GM19397 (cell line): ENCODE results near the gene RGS6.

Source experiments
- ATAC-seq: cut with Tn5 transposase; IDR thresholded peaks from one replicate; pipeline ENCODE4 v1.9.1; 2021; ENCODE audit warnings: mild to moderate bottlenecking, moderate library complexity; ENCODE audit not compliant: unreplicated experiment

RGS6 gene

DNA sequence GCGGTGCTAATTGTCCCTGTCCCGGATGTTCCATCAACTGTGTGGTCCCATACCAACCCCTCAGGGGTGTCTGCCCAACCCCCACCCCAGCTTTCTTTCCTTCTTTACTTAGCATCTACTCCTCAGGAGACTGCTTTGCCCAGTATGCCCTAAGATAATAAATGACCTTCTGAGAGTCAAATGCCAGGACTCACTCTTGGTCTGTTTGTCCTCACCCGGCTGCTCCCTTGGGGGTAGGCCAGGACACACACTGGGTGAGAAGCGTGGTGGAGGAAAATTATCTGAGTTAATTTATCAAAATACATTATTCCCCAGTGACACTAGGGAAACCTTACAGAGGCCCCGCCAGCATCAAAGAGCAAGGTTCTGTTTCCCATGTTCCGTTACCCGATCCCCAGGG lies 457.0 kb downstream of the RGS6 start:
- ATAC-seq, result no peak

DNA sequence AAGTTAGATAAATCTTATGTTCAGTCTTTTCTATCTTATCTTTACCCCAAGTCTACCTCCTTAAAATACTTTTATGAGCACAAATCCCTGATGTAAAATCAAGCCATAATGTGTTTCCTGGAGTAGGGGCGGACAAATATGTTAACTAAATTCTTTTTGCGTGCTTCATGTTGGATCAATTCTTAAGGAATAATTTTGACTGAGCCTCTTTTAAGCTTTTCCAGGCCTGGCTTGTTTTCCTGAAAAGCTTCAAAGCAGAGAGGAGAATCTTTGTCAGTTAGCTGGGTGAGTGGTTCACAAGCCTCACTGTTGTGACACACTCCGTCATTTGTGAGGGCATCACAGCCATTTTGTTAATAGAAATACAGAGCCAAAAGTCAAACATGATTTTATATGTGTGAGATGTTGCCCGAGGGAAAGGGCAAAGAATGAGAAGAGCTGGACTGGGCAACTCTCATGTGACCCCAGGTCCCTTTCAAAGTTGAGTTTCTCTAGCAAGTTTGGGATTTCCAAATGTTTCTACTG lies 468.9 kb downstream of the RGS6 start:
- ATAC-seq, result no peak

DNA sequence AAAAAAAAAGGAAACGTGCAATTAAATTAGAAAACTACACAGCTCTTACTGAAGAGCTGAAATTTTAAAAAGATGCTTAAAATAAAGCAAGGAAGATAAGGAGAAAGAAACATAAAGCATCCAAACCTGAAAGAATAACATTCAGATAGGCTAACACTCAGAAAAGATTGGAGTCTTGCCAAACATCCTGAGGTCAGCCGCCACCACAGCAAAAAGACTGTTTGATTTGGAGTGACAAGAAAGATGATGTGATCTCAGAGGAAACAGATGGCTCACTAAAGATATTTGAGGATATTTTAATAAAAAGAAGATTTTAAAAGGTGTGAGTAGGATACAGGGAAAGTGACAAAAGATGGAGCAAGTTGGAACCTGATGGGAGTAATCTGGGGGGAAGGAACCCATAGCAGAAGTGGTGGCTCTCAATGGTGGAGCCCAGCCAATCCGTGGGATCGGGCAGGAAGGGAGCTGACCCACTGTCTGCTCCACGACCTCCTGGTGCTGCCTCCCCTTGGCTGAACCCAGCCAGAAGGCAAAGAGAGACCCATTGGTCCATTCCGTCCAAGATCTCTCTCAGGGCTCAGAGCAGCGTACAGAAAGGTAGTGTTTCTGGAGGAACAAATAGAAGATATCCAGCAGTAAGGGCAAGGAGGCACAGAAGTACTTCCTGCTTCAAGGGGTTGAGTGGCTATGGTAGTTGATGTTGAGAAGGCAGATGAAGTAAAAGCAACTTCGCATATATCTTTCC lies 469.6 kb downstream of the RGS6 start:
- no peak for ATAC-seq

DNA sequence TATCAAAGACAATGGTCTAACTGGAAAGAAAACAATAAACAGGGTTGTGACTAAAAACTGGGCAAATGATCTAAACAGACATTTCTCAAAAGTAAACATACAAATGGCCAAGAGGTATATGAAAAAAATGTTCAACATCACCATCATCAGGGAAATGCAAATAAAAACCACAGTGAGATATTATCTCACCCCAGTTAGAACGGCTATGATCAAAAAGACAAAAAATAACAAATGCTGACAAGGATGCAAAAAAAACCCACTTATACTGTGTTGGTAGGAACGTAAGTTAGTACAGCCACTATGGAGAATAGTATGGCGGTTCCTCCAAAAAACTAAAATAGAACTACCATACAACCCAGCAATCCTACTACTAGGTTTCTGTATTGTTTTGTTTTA lies 470.1 kb downstream of the RGS6 start:
- ATAC-seq, result no peak

DNA sequence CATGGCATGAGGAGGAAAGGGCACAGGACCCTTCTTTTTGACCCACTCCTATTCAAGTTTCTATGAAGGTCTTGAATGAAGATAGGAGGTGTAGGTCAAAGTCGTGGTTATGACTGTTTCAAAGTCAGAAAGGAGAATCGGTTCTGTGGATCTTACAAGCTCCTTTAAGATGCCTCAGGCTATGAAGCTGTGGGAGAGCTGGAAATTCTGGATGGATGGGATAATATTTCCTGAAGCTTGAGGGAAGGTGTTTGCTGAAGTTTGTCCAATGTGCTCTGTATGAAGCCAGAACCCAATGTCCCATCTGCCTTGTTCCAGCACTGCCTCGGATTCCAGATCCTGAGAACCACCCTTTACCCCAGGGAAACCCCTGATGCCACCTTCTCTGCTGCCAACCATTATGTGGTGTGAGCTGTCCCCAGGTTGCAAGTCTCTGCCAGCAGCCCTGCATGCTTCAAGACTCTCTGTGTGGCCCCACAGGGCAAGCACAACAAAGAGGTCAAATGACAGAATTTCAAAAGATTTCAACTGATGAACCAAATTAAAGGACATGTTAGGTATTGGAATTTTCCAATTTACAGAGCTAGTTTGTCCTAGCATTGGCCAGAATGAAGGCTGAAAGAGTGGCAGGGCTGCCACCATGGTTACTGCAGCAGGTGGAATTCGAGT lies 472.0 kb downstream of the RGS6 start:
- ATAC-seq, result no peak

DNA sequence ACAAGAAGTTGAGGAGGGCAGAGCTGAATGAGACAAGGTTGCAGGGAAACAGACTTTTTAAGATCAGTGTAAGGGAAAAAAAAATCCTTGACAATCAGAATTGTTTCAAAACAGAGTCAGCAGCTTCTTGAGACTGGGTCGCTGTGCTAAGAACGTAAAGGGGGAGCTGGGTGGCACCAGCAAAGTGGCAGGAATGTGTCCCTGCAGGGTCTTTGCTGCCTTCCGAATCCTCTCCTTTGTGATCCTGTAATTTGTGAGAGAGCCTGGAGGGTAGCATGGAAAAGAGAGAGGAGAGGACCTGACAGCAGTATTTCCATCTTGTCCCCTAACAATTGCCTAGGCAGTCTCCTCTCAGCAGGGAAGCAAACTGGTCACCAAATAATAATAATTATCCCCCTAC lies 472.8 kb downstream of the RGS6 start:
- no peak for ATAC-seq

DNA sequence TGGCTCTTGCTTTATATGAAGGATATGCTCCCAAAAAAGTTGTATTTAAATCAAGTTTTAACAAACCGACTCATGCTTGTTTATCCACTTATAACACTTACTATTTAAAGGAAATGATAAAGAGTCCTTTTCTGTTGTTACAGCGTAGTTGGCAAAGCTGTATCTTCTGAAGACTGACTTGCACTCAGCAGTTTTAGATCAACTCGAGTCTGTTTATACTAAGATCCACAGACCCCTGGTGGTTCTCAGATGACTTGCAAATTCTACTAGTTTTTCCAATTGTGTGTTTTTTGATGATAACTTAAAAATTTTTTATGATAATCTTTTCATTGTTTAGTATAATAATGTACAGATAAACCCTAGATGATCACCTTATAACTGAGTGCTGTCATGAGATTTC lies 475.8 kb downstream of the RGS6 start:
- no peak for ATAC-seq

DNA sequence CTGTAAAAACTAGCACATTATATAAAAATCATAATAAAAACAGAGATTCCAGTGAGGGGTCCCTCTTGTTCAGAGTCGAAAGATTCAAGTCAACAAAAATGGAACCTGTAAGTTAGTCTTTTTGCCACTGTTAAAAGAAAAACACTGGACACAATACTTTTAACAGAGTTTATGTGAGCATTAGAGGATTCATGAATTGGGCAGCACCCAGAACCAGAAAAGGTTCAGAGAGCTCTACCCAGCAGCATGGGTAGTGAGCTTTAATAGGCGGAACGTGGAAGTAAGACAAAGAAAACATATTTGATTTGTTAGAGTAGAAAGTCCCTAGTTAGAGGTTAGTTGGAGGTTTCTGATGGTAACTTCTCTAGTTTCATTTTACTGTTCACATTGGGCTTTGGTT lies 476.8 kb downstream of the RGS6 start:
- no peak for ATAC-seq

DNA sequence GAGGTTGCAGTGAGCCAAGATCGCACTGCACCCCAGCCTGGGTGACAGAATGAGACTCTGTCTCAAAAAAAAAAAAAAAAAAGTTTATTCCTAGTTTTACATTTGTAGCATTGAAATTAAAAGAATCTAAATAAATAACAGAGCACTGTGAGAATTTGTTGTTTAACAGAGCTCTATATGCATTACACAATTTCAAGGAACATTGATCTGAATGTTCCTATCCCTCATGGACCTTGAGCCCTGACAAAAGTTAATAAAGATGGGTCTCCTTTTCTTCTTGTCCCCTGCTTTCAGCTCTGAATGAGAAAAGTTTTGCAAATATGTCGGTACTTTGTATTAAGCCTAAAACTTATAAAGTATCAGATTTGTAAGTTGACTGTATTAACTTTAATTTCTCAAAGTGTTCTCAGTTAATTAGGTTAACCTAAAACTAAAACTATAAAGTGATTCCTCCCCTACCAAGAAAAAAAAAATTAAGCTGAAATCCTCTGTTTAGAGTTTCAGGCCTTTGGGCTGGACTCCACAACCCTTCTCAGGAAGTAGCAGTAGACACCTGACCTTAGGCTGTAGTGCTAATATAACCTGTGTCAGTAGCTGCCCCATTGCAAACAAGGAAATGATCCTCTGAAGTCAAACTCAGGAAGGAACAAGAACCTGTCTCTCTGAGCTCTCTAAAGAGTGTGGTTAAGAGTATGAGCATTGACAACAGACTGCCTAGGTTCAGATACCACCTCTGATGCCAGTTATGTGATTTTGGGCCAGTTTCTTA lies 484.0 kb downstream of the RGS6 start:
- no peak for ATAC-seq

DNA sequence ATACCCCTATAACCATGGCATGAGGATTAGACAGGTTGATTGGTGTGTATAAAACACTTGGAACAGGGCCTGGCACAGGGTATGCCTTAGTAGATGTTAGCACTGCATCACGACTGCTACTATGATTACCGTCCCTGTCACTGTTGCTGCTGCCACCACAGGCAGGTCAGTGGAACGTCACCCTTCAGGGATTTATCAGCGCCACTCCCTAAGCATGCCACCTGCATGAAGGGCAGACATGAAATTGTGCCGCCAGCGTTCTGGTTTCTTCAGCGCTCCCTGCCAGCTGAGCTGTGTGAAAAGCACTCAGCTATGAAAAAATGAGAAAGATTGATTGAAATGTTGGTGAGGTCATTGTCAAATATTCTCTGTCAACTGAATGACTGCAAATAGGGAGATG lies 484.7 kb downstream of the RGS6 start:
- ATAC-seq, result no peak

DNA sequence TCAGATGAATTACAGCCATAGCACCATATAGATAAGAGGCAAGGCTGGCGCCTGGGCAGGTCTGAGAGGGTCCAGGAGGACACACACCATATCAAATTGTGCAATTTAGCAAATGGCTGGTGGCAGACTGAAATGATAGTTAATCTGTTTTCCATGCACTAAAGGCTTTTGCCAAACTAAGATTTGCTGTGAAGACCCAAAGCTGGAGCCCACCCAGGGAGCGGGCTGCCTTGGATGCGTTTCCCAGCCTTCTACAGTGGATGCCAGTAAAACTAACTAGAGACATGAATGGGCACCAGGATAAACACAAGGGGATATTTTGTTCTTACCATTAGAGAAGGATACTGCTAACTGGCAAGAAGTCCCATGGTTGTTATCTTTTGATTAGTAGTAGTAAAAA lies 486.6 kb downstream of the RGS6 start:
- ATAC-seq, result no peak

DNA sequence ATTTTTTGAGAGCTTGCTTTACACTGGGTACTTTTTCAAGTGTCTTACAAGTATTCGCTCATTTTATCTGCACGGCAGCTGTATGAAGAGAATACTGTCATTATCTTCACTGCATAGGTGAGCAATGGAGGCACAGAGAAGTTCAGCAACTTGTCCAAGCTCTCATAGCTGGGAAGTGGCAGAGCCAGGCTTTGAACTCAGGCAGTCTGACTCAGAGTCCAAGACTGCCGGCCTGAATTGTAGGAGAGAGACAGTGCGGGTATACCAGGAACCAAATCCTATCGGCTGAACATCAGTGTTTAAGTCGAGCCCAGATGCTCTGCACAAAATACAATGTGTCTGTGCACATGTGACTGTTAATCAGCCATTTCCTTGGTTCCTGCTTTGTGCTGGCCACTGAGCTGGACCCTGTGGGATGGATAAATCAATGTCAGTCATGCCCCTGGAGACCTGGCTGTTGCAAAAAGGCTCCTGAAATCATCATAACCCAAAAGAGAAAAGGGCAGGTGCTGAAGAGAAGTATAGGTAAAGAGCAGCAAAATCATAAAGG lies 487.1 kb downstream of the RGS6 start:
- ATAC-seq, result no peak

DNA sequence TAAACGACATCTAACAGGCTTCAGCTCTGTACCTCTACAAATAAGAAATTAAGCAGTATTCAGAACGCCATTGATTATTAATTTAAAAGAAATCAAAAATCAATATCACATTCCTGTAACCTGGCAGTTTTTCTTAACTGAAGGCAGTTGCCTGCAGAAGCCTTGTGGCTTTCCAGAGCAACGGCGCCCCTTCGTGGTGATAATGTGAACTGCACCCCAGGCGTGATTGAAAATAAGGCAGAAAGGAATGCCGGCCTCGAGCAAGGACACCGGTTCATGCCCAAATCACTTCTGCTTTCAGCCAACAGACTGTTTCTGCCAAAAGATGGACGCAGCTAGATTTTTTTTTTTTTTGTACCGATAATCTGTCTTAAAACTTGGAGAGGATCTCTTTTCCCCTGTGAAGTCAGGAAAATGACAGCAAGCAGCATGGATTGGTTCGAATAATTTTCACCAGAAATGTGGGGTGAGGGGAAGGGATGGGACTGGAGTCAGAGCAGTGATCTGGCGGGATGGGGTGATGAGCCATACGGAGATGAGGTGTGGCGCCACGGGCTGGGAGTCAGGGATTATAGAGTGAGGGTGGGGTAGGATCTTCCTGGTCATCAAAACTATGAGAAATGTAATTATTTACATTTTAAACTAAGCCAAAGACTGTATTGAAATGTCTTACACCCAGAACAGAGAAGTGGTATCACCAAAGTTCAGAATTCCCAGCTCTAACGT lies 488.7 kb downstream of the RGS6 start:
- ATAC-seq, result no peak

DNA sequence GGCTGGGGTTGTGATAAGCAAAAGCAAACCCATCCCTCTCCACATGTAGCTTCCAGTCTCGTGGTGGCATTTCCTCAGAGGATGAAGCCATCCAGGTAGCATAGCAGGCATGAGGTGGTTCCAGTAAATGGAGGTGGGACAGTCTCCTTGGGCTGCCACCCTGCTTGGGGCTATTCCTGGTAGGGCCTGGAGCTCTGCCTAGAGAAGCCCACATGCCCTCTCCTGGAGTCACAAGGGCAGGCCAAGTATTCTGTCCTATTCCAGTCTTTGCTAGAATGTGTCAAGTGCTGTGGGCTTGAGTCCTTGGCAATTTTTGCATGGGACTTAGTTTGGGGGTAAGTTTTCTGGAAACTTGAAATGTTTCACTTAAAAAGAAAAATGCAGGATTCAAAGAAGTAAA lies 491.7 kb downstream of the RGS6 start:
- no peak for ATAC-seq

DNA sequence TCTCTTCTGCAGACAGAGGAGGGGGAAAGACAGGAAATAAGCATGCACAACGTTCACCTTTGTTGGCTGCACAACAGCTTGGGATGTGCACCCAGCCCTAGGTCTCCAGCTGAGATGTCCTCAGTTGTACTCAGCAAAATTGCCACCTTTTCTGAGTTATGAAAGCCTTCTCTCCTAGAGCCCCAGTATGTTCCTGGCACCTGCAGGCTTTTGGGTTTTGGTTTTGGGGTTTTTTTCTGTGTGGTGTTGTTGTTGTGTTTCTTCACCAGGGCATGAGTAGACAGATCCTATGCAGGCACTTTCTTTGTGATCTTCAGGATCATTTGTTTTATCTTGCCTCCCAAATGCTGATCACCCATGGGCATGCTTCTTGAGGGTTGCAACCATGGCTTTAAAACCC lies 498.2 kb downstream of the RGS6 start:
- ATAC-seq, result no peak

DNA sequence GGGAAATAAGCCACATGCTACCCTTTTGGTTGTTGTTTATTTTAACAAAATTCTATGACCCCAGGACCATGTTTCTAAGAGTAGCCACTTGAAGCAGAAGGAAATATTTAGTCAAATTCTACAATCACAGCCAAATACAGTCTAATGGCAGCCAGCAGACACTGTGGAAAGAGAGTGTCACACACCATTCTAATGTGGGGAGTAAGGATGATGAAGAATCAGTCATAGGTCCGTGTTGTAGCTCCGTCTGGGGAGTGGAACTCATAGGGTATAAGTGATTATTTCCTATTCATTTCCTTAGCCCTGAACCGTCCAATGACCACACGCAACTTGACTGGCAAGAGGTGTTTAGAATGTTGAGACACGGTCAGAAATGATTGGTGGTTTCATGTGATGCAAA lies 500.5 kb downstream of the RGS6 start:
- no peak for ATAC-seq

DNA sequence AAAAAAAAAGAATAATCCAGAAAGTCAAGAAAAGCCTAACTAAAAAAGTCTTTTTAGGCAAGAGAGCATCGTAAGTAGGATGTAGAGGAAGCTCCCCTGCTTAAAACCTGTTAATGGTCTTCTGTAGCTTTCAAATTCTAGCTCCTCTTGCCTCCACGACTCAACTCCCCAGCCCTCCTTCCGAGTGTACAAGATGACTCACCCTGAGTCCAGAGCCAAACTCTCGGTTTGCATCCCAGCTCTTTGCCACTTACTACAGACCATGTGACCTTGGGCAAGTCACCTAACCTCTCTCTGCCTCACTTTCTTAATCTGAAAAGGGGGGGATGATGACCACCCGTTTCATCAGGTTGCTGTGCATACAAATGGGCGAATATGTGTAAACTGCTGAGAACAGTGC lies 501.3 kb downstream of the RGS6 start:
- ATAC-seq, result no peak

DNA sequence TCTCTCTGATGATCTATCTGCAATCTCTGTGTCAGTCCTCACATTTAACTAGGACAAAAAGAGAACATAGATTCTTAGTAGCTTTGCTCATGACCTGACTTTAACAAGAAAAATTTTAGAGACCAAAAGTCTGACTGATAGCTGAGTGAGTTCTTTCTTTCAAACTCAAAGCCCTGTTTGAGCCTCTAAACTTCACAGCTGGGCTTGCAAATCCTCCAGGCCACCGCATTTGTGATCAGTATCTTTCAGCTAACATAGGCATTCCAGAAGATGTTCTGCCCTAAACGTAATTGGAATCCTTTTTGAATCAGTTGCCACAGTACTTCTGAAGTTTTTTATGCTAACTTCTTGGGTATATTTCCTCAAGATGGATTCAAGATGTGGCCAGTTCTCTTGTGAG lies 502.6 kb downstream of the RGS6 start:
- ATAC-seq, result no peak

DNA sequence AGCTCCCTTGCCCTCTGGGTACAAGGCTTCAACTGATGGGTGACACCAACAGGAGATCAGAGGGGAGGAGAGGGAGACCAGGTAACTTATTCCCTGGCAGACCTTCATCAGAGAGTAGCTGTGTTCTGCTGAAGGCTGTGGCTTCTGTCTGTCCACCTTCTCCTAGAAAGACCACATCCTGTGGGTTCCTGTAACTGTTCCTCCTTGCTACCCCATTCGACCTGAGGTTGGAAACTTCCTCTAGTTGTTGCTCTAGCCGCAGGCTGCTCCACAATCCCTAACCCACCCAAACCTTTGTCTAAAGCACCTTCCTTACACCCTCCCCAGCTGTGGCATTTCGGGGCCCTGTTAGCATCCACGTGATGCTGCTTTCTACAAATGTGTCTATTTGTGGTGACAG lies 507.5 kb downstream of the RGS6 start:
- ATAC-seq, result no peak

DNA sequence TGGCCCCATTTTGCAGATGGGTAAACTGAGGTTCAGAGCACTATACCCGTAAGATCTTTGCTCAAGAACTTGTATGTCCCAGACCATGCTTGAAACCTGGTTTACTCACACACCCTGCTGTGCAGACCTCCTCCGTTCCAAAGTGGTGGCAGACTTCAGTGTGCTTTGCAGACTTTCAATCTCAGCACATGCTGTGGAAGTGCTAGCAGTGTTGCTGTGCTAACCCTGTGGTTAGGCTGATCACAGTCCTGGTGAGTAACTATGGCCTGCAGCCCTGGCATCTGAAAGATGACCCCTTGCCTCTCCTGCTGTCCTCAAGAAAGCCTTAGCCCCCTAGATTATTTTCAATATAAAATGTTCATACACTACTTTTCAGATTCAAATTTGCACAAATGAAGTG lies 511.0 kb downstream of the RGS6 start:
- ATAC-seq, result no peak

DNA sequence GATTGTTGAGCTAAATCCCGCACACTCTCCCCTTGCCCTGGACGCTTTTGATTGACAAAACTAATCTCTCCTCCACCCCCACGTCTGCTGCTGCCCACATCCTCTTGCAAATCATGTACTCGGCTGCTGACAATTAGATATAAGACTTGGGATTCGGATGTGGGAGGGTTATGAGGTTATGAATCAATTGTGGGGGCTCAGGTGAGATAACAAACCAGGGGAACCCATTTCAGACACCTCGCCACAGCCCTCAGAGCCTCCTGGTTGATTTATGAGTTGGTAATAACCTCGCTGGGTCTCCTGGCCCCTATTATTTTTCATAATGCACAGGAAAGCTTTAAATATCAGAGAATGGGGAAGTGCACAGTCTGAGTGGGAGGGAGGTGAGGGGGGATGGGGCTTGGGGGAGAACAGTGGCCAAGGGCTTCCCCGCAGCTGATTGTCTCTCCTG lies 511.8 kb downstream of the RGS6 start:
- ATAC-seq, result no peak
